SK-N-SH treated with all-trans-retinoic acid at 6 μM for 48 hours (cell line): Measurements from ENCODE around the gene FPGT.
A peak's percentile ranks its signal among the peaks of the same experiment; 100 is the strongest.

Experiments used
- ATAC-seq: fragments of 200-7000 bp; cut with Tn5 transposase; 3 replicates; pipeline ENCODE4 v1.9.1; 2020; ENCODE audit warnings: mild to moderate bottlenecking, moderate library complexity
- ARNTL ChIP-seq: fragments of 450-650 bp; formaldehyde crosslinking; IDR thresholded peaks from 2 replicates; pipeline ENCODE4 v1.5.0; 2020; ENCODE audit warnings: low read depth, mild to moderate bottlenecking, moderate library complexity, borderline replicate concordance
- BACH2 ChIP-seq: fragments of 250-450 bp; sonication (Bioruptor Pico); IDR thresholded peaks from 2 replicates; pipeline ENCODE4 v1.9.0; 2021; ENCODE audit warnings: mild to moderate bottlenecking, borderline replicate concordance
- CSDC2 ChIP-seq: fragments of 250-450 bp; sonication (Bioruptor Pico); IDR thresholded peaks from 2 replicates; pipeline ENCODE4 v1.5.0; 2020; ENCODE audit warnings: mild to moderate bottlenecking, moderate library complexity
- ESRRG ChIP-seq: fragments of 250-450 bp; sonication (Bioruptor Pico); IDR thresholded peaks from 2 replicates; pipeline ENCODE4 v1.6.1; 2021; ENCODE audit warnings: mild to moderate bottlenecking
- GLIS3 ChIP-seq: fragments of 250-450 bp; sonication (Bioruptor Pico); IDR thresholded peaks from 2 replicates; pipeline ENCODE4 v1.5.0; 2020; ENCODE audit warnings: mild to moderate bottlenecking, moderate library complexity
- ISL1 ChIP-seq: fragments of 250-450 bp; sonication (Bioruptor Pico); IDR thresholded peaks from 2 replicates; pipeline ENCODE4 v2.1.2; 2022; ENCODE audit warnings: mild to moderate bottlenecking, moderate library complexity
- PPARA ChIP-seq: fragments of 250-450 bp; sonication (Bioruptor Pico); IDR thresholded peaks from 2 replicates; pipeline ENCODE4 v1.5.0; 2020; ENCODE audit warnings: mild to moderate bottlenecking, borderline replicate concordance
- RARB ChIP-seq: fragments of 250-450 bp; sonication (Bioruptor Pico); IDR thresholded peaks from 2 replicates; pipeline ENCODE4 v1.8.0; 2021; ENCODE audit warnings: mild to moderate bottlenecking, moderate library complexity
- SNAI2 ChIP-seq: fragments of 250-450 bp; sonication (Bioruptor Pico); IDR thresholded peaks from 2 replicates; pipeline ENCODE4 v1.5.0; 2020; ENCODE audit warnings: mild to moderate bottlenecking, moderate library complexity
- ZC3H10 ChIP-seq: fragments of 250-450 bp; sonication (Bioruptor Pico); IDR thresholded peaks from 2 replicates; pipeline ENCODE4 v1.5.1; 2021; ENCODE audit warnings: mild to moderate bottlenecking, moderate library complexity
- ZFP3 ChIP-seq: fragments of 250-450 bp; sonication (Bioruptor Pico); IDR thresholded peaks from 2 replicates; pipeline ENCODE4 v1.5.0; 2020; ENCODE audit warnings: mild to moderate bottlenecking, moderate library complexity
- ZFP30 ChIP-seq: fragments of 450-650 bp; formaldehyde crosslinking; IDR thresholded peaks from 2 replicates; pipeline ENCODE4 v1.5.0; 2022; ENCODE audit warnings: mild to moderate bottlenecking, moderate library complexity
- ZNF565 ChIP-seq: fragments of 450-650 bp; formaldehyde crosslinking; conservative IDR thresholded peaks from 2 replicates; pipeline ENCODE4 v1.5.0; 2020; ENCODE audit warnings: low read depth, mild to moderate bottlenecking, moderate library complexity
- ZNF70 ChIP-seq: fragments of 450-650 bp; formaldehyde crosslinking; IDR thresholded peaks from 2 replicates; pipeline ENCODE4 v1.5.0; 2020; ENCODE audit warnings: mild to moderate bottlenecking, moderate library complexity
- ZNF8 ChIP-seq: fragments of 450-650 bp; formaldehyde crosslinking; IDR thresholded peaks from 2 replicates; pipeline ENCODE4 v1.5.0; 2020; ENCODE audit warnings: mild to moderate bottlenecking, moderate library complexity
- TF ChIP-seq, protein P1 (sequence below): fragments of 250-450 bp; sonication (Bioruptor Pico); IDR thresholded peaks from 2 replicates; pipeline ENCODE4 v1.5.0; 2020; ENCODE audit warnings: mild to moderate bottlenecking, moderate library complexity
- TF ChIP-seq, protein P2 (sequence below): fragments of 250-450 bp; sonication (Bioruptor Pico); IDR thresholded peaks from 2 replicates; pipeline ENCODE4 v1.8.0; 2020; ENCODE audit warnings: mild to moderate bottlenecking, moderate library complexity, borderline replicate concordance
- TF ChIP-seq, protein P3 (sequence below): fragments of 250-450 bp; sonication (Bioruptor Pico); IDR thresholded peaks from 2 replicates; pipeline ENCODE4 v1.5.1; 2020; ENCODE audit warnings: low read depth, mild to moderate bottlenecking, moderate library complexity
- TF ChIP-seq, protein P4 (sequence below): fragments of 250-450 bp; sonication (Bioruptor Pico); IDR thresholded peaks from 2 replicates; pipeline ENCODE4 v1.8.0; 2021; ENCODE audit warnings: low read depth, mild to moderate bottlenecking, moderate library complexity, borderline replicate concordance
- TF ChIP-seq, protein P5 (sequence below): fragments of 250-450 bp; sonication (Bioruptor Pico); IDR thresholded peaks from 2 replicates; pipeline ENCODE4 v1.5.1; 2021; ENCODE audit warnings: mild to moderate bottlenecking, moderate library complexity

Gene FPGT

DNA sequence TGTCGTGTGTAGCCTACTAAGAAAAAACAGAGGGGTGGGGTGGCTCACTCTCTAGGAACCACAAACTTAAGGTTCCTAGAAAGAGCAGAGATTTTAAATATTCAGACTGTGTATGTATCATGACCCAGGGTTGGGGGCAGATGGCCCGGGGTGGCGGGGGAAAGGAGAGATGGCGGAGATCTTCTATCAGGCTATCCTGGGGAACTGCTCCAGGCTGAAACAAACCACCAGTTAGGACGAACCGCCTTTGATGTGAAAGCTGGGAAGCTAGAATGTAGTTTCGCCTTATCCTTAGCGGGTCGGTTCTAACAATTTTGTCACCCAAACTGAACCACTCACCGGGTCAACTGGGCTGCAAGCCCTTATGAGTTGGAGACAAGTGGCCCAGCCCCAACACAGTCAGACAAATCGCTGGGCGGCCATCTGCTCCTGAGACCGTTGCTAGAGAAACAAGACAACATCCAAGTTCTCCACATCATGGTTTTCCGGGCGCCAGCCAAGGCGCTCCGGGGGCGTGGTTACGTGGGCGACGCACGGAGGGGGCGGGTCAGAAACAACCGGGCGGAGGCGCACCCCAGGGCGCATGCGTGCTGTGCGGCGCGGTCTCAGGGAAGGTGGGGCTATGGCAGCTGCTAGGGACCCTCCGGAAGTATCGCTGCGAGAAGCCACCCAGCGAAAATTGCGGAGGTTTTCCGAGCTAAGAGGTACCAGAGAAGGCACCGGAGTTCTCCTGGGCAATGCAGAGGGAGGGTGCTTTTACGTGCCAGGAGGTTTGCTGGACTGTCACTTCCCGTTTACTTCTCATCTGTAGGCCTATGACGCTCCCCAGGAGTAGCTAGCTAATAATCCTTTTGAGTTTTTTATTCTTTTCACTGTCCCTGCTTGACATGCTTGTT, at the start of gene FPGT, which contains the start of gene LRRIQ3:
FPGT (plus strand) TSS at position 586 of the 896 bp plus-strand sequence; CDS start at position 623, 37 bp downstream.
LRRIQ3 (minus strand) TSS at position 520 of the 896 bp plus-strand sequence. CDS start 14,492 bp downstream, outside the sequence.
- peak; percentile 95 for ATAC-seq
- TF ChIP-seq, protein P1, sequence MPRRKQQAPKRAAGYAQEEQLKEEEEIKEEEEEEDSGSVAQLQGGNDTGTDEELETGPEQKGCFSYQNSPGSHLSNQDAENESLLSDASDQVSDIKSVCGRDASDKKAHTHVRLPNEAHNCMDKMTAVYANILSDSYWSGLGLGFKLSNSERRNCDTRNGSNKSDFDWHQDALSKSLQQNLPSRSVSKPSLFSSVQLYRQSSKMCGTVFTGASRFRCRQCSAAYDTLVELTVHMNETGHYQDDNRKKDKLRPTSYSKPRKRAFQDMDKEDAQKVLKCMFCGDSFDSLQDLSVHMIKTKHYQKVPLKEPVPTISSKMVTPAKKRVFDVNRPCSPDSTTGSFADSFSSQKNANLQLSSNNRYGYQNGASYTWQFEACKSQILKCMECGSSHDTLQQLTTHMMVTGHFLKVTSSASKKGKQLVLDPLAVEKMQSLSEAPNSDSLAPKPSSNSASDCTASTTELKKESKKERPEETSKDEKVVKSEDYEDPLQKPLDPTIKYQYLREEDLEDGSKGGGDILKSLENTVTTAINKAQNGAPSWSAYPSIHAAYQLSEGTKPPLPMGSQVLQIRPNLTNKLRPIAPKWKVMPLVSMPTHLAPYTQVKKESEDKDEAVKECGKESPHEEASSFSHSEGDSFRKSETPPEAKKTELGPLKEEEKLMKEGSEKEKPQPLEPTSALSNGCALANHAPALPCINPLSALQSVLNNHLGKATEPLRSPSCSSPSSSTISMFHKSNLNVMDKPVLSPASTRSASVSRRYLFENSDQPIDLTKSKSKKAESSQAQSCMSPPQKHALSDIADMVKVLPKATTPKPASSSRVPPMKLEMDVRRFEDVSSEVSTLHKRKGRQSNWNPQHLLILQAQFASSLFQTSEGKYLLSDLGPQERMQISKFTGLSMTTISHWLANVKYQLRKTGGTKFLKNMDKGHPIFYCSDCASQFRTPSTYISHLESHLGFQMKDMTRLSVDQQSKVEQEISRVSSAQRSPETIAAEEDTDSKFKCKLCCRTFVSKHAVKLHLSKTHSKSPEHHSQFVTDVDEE (CRISPR knock-in tag): 0 out of 2 replicates have a peak, but pooled peaks have one; percentile 48
- TF ChIP-seq, protein P2, sequence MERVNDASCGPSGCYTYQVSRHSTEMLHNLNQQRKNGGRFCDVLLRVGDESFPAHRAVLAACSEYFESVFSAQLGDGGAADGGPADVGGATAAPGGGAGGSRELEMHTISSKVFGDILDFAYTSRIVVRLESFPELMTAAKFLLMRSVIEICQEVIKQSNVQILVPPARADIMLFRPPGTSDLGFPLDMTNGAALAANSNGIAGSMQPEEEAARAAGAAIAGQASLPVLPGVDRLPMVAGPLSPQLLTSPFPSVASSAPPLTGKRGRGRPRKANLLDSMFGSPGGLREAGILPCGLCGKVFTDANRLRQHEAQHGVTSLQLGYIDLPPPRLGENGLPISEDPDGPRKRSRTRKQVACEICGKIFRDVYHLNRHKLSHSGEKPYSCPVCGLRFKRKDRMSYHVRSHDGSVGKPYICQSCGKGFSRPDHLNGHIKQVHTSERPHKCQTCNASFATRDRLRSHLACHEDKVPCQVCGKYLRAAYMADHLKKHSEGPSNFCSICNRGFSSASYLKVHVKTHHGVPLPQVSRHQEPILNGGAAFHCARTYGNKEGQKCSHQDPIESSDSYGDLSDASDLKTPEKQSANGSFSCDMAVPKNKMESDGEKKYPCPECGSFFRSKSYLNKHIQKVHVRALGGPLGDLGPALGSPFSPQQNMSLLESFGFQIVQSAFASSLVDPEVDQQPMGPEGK (CRISPR knock-in tag): no peak

DNA sequence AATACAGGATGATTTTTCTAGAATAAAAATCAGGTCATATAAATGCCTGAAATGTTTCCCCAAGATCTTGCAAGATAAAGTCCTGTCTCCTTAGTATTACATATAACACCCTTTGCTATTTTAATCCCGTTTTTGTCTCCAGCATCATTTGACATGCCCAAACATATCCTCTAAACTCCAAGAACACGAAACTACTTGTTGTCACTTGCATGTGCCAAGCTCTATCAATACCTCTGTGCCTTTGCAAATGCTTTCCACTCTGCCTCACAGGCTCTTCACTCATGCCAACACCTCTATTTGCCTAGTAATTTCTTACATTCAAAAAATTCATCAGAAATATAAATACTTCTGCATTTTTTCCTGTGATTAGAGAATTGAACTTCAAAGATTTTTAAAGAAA, 38.0 kb upstream of the FPGT start:
- no peak for ATAC-seq
- TF ChIP-seq, protein P3, sequence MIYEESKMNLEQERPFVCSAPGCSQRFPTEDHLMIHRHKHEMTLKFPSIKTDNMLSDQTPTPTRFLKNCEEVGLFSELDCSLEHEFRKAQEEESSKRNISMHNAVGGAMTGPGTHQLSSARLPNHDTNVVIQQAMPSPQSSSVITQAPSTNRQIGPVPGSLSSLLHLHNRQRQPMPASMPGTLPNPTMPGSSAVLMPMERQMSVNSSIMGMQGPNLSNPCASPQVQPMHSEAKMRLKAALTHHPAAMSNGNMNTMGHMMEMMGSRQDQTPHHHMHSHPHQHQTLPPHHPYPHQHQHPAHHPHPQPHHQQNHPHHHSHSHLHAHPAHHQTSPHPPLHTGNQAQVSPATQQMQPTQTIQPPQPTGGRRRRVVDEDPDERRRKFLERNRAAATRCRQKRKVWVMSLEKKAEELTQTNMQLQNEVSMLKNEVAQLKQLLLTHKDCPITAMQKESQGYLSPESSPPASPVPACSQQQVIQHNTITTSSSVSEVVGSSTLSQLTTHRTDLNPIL (CRISPR knock-in tag): no peak
- TF ChIP-seq ISL1 (CRISPR knock-in tag): no peak
- TF ChIP-seq, protein P4, sequence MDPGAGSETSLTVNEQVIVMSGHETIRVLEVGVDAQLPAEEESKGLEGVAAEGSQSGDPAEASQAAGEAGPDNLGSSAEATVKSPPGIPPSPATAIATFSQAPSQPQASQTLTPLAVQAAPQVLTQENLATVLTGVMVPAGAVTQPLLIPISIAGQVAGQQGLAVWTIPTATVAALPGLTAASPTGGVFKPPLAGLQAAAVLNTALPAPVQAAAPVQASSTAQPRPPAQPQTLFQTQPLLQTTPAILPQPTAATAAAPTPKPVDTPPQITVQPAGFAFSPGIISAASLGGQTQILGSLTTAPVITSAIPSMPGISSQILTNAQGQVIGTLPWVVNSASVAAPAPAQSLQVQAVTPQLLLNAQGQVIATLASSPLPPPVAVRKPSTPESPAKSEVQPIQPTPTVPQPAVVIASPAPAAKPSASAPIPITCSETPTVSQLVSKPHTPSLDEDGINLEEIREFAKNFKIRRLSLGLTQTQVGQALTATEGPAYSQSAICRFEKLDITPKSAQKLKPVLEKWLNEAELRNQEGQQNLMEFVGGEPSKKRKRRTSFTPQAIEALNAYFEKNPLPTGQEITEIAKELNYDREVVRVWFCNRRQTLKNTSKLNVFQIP (CRISPR knock-in tag): no peak
- TF ChIP-seq, all 23 proteins: peak for 0

DNA sequence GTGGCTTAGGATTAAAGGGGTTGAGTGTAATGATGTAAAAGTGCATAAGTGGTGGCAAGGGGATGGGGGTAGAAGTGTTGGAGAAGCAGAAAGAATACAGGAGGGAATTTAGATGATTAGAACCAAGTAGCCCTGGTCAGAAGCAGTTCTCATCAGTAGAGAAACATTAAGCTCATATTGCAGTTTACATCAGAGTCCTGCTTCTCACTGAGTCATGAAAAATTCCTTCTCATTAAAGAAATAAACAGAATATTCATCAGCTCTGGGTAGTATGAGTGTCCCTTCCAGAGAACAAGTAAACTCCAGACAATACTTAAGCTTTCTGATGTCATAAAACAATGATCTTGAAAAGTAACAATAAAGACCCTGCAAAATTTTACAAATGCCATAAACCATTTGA, 36.5 kb upstream of the FPGT start:
- no peak for ATAC-seq
- TF ChIP-seq RARB (no peak), PPARA (CRISPR knock-in tag) (no peak), ZC3H10 (no peak), GLIS3 (no peak), ARNTL (CRISPR knock-in tag) (no peak), ISL1 (CRISPR knock-in tag) (no peak), SNAI2 (CRISPR knock-in tag) (no peak), ZFP3 (CRISPR knock-in tag) (no peak), CSDC2 (CRISPR knock-in tag) (no peak), ZNF8 (CRISPR knock-in tag) (no peak), ZFP30 (CRISPR knock-in tag) (no peak), ZNF70 (CRISPR knock-in tag) (no peak), ESRRG (CRISPR knock-in tag) (no peak), ZNF565 (CRISPR knock-in tag) (no peak), BACH2 (CRISPR knock-in tag) (no peak)
- TF ChIP-seq, protein P4 (CRISPR knock-in tag): no peak
- TF ChIP-seq, protein P2 (CRISPR knock-in tag): no peak
- TF ChIP-seq, protein P3 (CRISPR knock-in tag): no peak
- TF ChIP-seq, protein P5, sequence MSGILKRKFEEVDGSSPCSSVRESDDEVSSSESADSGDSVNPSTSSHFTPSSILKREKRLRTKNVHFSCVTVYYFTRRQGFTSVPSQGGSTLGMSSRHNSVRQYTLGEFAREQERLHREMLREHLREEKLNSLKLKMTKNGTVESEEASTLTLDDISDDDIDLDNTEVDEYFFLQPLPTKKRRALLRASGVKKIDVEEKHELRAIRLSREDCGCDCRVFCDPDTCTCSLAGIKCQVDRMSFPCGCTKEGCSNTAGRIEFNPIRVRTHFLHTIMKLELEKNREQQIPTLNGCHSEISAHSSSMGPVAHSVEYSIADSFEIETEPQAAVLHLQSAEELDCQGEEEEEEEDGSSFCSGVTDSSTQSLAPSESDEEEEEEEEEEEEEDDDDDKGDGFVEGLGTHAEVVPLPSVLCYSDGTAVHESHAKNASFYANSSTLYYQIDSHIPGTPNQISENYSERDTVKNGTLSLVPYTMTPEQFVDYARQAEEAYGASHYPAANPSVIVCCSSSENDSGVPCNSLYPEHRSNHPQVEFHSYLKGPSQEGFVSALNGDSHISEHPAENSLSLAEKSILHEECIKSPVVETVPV (CRISPR knock-in tag): no peak
